Activated naive CD8-positive, alpha-beta T cell treated with anti-CD3 and anti-CD28 coated beads, Interleukin-2, amount 50 U/mL, for 16 hours (primary cell): ENCODE results near the gene P3H1.
"Not testable (repeated sequence)": the region's sequence is repeated elsewhere in the genome, so short reads cannot be mapped to it uniquely, and the experiment has no call there.

Source experiments
- DNase-seq: peaks from one replicate; pipeline ENCODE4 v3.0.0-alpha.2; 2020; ENCODE audit warnings: low read depth, low spot score

P3H1 gene

GRCh38 chr1:42766741-42767509, at the start of gene P3H1, which contains the start of gene C1orf50:
P3H1 (minus strand) TSS chr1:42767028; CDS start chr1:42766971, 57 bp downstream.
C1orf50 (plus strand) TSS chr1:42767249; CDS start chr1:42767312, 63 bp downstream.
- peak; percentile 99 for DNase-seq

DNA sequence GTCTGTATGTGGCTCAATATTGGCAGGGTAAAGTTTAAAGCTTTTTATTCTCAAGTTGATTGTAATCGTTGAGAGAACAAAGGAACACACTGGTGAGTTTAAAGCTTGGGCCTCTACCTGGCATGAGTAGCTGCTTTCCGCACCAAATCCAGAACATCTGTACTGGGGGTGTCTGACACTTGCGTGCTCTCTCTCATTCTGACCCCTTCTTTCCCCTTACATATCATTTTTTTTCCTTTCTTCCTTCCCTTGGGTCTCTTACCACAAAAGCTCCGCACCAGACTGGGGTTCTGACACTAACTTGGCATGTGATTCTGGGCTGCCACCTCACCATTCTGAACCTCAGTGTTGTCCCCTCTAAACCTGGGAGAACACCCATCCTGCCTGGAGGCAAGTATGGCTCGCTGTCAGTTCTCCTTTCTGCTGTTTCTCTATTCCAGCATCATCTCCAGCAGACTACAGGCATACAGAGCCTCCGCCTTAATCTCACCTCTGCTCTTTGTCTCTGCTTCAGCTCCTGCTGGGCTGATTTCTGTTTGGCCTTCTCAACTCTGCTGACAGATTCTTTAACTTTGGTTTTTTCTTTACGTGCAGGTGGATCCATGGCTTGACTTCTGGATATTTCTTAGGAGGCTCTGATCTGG, 49.2 kb upstream of the P3H1 start:
- no peak for DNase-seq

GRCh38 chr1:42814815-42815214, 48.0 kb upstream of the P3H1 start:
- not testable (repeated sequence) for DNase-seq

- DNase-seq, result no peak
Observed at GRCh38 chr1:42807056-42807668, 40.3 kb upstream of the P3H1 start.

DNA sequence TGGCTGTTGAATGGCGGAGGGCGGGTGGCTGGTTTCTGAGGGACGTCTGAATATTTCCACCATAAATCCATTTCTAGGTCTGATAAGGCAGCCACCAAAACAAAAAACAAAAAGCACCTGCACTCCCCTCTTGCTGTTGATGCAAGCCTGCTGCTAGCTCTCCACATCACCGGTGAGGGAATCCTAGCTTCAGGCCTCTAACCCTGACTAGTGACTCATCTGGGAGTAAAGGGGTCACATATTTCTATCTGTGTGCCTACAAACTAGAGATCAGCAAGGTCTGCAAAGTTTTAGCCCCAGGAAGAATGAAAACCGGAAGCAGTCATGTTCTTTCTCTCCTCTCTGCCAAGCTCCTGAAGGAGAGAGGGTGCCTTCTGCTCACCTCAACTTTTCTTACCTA, 39.8 kb upstream of the P3H1 start:
- no peak for DNase-seq

DNA sequence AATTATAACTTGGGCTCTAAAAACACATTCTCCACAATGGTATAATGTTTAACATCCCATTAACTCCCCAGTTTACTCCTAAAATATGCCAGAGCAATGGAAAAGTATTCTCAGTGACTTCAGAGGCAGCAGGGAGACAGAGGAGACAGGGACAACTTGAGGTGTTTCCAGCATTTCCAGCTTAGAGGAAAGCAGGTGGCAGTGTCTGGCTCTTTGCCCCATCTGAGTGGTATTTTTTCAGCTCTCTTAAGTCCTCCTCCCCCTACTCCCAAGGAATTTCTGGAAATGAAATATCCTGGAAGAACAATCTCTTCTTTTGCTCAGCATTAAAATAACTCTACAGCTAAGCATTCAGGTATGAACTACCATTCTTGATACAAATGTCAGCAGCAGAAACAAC, 39.3 kb upstream of the P3H1 start:
- DNase-seq, result no peak

- no peak for DNase-seq
Observed at GRCh38 chr1:42801832-42802473, 35.1 kb upstream of the P3H1 start.

DNA sequence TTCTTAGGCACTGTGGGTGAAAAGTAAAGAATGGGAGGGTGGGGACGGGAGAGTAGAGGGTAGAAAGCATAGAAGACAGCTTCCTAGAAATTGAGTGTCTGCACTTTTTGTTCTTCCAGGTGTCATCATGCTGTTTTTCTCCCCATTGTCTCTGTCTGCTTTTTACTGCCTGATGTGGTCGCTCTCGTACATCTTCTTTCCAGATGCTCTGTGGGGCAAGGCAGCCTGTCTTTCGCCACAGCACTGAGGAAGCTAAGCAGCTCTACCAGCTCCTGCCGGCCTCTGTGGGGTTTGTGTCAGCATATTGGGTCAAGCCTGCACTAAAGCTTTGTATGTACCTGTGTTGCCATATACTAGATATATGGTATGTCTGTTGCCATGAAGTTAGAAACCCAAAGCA, 31.2 kb upstream of the P3H1 start:
- DNase-seq, result no peak

- no peak for DNase-seq
Observed at GRCh38 chr1:42797414-42797813, 30.6 kb upstream of the P3H1 start.

DNA sequence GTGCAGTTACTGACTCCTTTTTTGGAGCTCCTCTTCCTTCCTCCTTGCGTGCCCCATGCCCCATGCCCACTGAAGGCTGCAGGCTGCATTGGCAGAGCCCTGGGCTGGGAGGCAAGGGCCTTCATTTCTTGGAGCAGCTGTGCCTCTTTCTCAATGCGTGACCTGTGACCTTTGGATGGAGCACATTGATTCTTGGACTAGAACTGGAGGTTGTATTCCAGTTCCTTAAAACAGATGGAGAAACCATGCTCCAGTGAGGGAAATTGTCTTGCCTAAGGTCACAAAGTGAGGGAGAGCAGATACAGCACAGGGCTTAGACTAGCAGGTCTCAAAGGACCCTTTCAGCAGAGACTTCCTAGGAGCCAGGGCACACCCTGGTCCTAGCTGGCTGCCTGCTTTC, 27.0 kb upstream of the P3H1 start:
- no peak for DNase-seq

- no peak for DNase-seq
Observed at GRCh38 chr1:42788021-42788420, 21.2 kb upstream of the P3H1 start.

DNA sequence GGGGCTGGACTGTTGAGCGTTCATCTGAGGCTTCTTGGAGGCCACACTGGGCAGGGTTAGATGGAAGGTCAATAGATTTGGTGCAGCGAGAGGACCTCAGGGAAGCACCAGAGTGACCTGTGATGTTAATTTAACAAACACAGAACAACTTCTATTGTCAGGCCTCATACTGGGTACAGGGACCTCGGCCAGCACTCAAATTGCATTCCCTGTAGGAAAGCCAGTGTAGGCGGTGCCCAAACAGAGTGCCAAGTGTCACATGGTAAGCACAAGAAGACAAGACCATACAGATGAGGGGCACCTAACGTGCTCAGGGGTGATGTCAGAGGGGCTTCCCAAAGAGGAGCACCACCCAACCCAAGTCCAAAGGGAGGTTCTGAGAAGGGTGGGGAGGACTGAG, 19.3 kb upstream of the P3H1 start:
- no peak for DNase-seq

DNA sequence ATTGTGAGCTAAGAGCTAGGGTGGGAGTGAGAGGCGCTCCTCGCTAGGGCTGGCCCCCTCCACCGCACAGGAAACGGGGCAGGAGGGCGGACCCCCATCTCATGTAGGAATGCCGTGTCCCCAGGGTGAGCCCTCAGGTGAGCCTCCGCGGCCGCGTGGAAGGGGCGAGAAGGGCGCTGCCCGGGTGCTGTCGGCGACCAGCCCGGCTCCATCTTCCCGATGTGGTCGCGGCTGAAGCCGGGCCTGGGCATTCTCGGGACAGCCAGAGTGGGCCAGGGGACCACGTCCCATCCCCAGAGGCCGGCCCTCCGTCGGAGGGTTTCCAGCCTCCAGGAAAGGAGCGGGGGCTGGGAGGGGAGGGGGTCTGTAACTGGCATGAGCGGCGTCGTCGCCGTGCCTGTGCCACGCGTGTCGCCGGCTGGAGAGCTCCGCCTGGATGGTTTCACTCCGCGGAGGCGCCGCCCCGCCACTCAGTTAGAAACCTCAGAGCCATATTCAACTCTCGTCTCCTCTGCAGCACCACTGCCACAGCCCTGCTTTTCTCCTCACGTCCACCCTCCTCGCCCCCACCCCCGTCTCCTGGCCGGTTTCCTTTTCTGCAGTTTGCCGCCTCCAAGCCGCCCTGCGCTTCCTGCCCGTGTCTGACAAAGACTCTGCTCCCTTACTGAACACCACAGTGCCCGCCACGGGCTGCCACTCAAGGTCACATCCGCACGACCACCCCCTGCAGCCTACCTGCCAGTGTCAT, 18.3 kb upstream of the P3H1 start, which contains the start of gene TMEM269:
Gene TMEM269, plus strand, starts transcription at position 46 of the 748 bp plus-strand sequence. CDS start 4,903 bp downstream, outside the sequence.
- DNase-seq, result peak; percentile 3

DNA sequence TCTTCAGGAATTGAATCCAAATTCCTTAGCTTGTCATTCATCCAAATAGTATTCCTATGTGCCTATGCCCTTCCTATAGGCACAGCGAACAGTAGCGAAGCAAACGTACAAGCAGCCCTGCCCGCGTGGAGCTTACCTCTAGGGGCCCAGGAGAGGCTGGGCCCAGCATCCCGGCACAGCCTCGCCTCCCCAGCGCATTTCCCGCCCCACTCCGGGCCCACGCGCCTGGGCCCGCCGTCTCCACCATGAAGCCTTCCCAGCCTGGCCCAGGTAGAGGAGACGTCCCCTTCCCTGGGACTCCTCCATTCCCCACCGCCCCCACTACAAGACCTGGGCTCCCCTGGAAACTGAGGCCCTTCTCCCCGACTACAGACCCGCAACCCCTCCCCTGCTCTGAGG, 17.7 kb upstream of the P3H1 start:
- no peak for DNase-seq

DNA sequence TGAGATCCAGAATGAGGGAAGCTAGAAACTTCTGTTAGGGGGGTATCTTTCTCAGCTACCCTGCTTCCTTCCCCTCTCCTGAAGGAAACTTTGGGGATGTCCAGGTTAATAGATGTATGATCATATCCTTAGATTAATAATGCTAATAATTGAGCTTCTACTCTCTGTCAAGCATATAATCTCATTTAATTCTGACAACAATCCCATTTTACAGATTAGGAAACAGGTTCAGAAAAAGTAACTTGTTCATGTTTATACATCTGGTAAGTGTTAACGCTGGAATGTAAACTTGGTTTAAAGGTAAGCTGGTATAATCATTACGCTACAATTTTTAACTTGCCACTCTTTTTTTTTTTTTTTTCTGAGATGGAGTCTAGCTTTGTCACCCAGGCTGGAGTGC, 16.3 kb upstream of the P3H1 start:
- no peak for DNase-seq

DNA sequence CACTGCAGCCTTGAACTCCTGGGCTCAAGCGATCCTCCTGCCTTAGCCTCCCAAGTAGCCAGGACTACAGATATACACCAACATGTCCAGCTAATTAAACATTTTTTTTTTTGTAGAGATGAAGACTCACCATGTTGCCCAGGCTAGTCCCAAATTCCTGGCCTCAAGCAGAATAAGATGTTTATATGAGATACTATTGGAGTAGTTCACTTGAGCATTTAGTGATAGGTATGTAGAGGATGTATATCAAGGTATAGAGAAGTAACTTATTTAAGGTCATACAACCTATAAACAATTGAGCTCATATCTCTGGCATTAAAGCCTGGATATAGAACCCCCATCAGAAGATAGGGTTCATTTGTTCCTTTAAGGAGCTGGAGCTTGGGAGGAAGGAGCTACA, 13.3 kb upstream of the P3H1 start:
- DNase-seq, result no peak

DNA sequence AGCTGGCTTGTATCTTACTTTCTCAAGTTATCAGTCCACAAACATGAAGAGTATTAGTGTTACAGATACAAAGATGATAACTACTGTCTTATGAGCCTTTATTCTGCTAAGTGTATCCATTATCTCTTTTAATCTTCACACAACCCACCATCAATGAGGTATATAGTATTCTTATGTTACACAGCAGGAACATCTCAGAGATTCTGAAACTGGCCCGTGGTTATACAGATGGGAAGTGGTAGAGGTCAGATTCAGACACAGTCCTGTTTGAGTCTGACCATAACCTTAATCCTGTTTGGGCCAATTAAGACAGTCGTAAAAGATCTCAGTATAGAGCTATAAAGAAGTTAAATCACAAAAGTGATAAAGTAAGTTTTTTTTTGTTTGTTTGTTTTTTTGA, 12.9 kb upstream of the P3H1 start:
- no peak for DNase-seq

- DNase-seq, result no peak
Observed at GRCh38 chr1:42777852-42778251, 11.0 kb upstream of the P3H1 start.

DNA sequence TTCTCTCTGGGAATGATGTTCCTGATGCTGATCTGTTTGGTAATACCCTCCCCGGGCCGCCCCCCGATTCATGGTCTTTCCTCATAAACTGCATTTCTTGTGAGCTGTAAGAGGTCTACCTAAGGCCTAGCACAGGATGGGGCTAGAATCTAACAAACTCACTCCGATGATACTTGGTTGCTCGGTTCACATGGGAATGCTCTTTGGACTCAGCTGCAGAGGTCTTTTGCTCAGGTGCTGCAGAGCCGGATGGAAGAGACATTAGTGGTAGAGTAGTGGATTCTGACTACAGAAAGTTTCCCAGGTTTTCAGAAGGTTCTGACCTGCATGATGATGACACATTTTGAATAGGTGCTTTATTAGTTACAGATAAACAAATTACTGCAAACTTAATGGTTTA, 9.7 kb upstream of the P3H1 start:
- DNase-seq, result no peak

DNA sequence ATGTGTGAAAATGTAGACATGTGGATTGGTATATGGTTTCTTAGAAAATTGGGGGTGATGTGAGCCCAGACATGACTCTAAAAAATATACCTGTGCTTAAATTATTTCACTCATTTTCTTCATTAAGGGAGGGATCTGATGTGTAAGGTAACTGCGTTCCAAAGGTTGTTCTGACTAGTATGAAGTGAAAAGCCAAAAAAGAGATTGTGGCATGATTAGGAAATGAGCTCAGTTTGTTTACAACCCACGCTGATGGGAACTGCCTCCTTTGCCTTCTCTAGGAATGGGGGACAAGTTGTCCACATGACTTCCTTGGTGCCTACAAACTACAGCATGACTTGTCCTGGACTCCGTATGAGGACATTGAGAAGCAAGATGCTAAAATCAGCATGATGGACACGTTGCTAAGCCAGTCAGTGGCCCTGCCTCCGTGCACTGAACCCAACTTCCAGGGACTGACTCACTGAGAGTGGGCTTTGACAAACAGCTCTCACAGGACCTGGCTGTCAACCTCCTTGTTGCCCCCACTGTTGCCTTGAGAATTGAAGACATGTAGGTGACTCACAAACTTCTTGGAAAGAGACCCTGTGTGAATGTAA, 8.2 kb upstream of the P3H1 start:
- DNase-seq, result no peak

- no peak for DNase-seq
Observed at GRCh38 chr1:42773420-42773819, 6.6 kb upstream of the P3H1 start.
